ENCODE data around the gene SLC25A23.
A peak's percentile ranks its signal among the peaks of the same experiment; 100 is the strongest.

Gene SLC25A23

DNA sequence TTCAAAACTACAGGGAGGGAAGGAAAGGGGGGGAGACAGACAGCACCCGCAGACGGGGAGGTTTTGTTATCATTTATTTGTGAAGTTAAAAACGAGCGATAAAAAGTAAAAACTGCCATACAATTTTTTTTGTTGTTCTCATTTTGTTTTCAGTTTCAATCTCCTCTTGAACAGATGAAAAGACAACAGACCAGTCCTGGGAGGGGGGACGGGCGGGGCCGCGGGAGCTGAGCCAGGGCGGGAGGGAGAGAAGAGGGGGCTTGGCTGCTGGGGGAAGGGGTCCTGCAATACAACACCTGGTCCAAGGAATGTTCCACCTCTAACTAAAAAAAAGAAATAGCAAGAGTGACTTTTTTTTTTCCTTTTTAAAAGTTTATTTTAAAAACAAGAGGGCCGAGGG lies 46.3 kb downstream of the SLC25A23 start:
- TF ChIP-seq, protein P1, sequence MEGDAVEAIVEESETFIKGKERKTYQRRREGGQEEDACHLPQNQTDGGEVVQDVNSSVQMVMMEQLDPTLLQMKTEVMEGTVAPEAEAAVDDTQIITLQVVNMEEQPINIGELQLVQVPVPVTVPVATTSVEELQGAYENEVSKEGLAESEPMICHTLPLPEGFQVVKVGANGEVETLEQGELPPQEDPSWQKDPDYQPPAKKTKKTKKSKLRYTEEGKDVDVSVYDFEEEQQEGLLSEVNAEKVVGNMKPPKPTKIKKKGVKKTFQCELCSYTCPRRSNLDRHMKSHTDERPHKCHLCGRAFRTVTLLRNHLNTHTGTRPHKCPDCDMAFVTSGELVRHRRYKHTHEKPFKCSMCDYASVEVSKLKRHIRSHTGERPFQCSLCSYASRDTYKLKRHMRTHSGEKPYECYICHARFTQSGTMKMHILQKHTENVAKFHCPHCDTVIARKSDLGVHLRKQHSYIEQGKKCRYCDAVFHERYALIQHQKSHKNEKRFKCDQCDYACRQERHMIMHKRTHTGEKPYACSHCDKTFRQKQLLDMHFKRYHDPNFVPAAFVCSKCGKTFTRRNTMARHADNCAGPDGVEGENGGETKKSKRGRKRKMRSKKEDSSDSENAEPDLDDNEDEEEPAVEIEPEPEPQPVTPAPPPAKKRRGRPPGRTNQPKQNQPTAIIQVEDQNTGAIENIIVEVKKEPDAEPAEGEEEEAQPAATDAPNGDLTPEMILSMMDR (IDR thresholded peaks at IDR 0.05; ENCODE audit: extremely low read depth, insufficient read depth, missing control alignments), result no peak
- in situ Hi-C loops (cut with MboI; ENCODE audit: low pct_unique_long_range_greater_than_20kb, low sequenced_read_pairs, unreplicated experiment), result no loop called here
- peak; percentile 10 for DNase-seq (ENCODE audit: low spot score)

DNA sequence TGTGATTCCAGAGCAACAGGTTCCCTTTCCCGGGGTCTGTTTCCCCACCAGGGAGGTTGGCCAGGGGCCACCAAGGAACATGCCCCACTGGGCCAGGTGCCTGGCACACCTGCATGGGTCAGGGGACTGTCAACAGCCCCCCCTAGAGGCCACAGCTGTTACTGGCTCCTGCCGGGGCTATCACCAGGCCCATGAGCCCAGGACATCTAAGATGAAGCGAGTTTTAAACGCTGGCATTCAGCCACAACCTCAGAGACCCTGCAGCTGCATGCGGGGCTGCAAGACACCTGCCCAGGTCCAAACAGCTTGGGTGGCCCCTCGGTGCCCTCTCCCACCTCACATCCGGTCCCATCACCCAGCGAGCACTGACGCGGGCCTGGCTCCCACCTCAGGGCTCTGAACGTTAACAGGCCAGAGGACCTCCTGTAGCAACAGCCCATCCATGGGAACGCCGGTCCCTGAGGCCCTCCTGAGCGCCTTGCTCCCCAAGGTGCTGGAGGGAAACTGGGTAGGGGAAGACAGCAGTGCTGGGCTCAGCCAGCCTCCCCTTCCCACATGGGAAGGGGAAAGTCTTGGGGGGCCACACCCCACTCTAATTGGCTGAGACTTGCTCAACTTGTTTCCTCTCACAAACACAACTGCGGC lies 47.0 kb downstream of the SLC25A23 start:
- in situ Hi-C loops (cut with MboI; ENCODE audit: low pct_unique_long_range_greater_than_20kb, low sequenced_read_pairs, unreplicated experiment), result no loop called here
- TF ChIP-seq, protein P1 (IDR thresholded peaks at IDR 0.05; ENCODE audit: extremely low read depth, insufficient read depth, missing control alignments), result peak; percentile 73
- peak; percentile 68 for DNase-seq (ENCODE audit: low spot score)

DNA sequence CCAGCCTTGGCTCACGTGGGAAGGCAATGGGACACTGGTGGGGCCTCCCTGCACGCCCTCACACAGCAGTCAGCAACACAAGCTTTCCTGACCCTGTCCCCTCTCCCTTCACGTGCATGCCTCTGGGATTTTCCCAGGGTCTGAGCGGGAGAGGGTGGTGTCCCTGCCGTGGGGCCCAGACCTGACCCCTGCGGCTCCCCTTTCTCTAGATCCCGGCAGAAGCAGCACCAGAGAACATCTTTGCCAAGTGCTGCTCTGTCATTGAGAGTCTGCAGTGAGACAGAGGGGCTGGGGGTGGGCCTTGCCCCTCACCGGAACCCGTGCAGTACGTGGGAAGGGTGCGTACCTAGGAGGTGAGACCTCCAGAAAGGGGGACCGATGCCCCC lies 47.5 kb downstream of the SLC25A23 start:
- in situ Hi-C loops (cut with MboI; ENCODE audit: low pct_unique_long_range_greater_than_20kb, low sequenced_read_pairs, unreplicated experiment), result no loop called here
- TF ChIP-seq, protein P1 (IDR thresholded peaks at IDR 0.05; ENCODE audit: extremely low read depth, insufficient read depth, missing control alignments), result no peak
- no peak for DNase-seq (ENCODE audit: low spot score)

DNA sequence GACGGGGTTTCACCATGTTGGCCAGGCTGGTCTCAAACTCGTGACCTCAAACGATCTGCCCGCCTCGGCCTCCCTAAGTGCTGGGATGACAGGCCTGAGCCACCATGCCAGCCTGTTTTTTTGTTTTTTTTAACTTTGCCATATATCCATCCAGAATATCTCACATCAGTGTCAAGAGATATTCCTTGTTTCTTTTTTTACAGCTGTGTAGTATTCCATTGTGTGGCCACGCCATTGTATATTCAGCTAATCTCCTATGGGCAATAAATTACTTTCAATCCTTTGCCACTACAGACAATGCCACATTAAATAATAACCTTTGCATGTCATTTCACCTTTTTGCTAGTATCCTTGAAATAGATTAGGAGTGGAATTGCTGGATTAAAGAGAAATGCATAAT lies 50.2 kb downstream of the SLC25A23 start:
- no peak for DNase-seq (ENCODE audit: low spot score)
- in situ Hi-C loops (cut with MboI; ENCODE audit: low pct_unique_long_range_greater_than_20kb, low sequenced_read_pairs, unreplicated experiment), result no loop called here
- TF ChIP-seq, protein P1 (IDR thresholded peaks at IDR 0.05; ENCODE audit: extremely low read depth, insufficient read depth, missing control alignments), result no peak

DNA sequence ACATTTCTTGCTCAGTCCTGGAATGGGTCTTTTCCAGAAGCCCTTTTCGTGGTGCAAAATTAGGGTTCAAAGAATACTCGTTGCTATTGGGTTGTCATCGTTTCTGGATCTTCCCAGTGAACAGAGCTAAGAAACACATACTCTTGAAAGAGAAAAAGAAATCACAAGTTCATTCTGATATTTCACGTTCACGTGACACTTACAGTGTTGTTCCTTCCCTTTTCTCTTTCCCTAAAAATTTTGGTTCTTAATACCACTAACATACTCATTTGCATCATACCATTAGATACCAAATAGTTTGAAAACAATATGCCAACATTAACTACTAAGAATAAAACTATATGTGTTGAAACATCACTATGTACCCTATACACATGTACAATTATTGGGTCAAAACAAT lies 53.2 kb downstream of the SLC25A23 start:
- TF ChIP-seq, protein P1 (IDR thresholded peaks at IDR 0.05; ENCODE audit: extremely low read depth, insufficient read depth, missing control alignments), result no peak
- in situ Hi-C loops (cut with MboI; ENCODE audit: low pct_unique_long_range_greater_than_20kb, low sequenced_read_pairs, unreplicated experiment), result no loop called here
- no peak for DNase-seq (ENCODE audit: low spot score)

DNA sequence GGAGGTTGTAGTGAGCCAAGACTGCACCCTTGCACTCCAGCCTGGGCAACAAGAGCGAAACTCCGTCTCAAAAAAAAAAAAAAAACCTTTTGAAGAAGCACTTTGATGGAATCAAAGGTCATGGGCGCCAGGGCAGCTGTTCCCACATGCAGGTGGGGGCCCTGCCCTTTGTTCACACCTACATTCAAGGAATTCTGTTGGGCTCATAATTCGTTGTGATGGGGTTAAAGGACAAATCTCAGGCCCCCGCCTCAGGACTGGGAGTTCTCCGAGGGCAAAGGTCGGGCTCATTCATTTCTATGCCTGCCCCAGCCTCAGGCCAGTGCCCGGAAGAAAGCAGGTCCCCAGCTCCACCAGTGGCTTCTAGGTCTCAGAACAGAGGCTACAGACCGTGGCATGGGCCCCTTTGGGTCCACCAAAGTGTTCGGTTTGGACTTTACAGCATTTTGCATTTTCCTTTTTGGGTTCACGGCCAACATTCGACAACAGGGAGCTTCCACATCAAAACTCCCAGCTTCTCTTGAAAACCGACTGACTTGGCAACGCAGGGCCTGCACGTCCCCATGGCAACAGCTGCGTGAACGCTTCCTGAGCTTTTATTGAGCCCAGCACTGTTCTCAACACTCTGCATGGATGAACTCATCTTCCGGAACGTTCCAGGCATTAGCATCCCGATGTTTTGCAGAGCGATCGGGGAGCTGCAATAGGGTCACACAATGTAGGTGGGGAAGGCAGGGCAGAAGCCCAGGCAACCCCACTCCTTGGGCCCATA lies 56.6 kb downstream of the SLC25A23 start:
- TF ChIP-seq, protein P1 (IDR thresholded peaks at IDR 0.05; ENCODE audit: extremely low read depth, insufficient read depth, missing control alignments), result no peak
- DNase-seq (ENCODE audit: low spot score), result no peak
- in situ Hi-C loops (cut with MboI; ENCODE audit: low pct_unique_long_range_greater_than_20kb, low sequenced_read_pairs, unreplicated experiment), result no loop called here
